HG03432 (cell line): ENCODE measurements around the gene MBOAT2.
A peak's percentile ranks its signal among the peaks of the same experiment; 100 is the strongest.
"Not testable (repeated sequence)": the region's sequence is repeated elsewhere in the genome, so short reads cannot be mapped to it uniquely, and the experiment has no call there.

ENCODE experiments used
- ATAC-seq: cut with Tn5 transposase; IDR thresholded peaks from one replicate; pipeline ENCODE4 v1.9.1; 2021; ENCODE audit warnings: mild to moderate bottlenecking, moderate library complexity; ENCODE audit not compliant: unreplicated experiment

Gene MBOAT2

DNA sequence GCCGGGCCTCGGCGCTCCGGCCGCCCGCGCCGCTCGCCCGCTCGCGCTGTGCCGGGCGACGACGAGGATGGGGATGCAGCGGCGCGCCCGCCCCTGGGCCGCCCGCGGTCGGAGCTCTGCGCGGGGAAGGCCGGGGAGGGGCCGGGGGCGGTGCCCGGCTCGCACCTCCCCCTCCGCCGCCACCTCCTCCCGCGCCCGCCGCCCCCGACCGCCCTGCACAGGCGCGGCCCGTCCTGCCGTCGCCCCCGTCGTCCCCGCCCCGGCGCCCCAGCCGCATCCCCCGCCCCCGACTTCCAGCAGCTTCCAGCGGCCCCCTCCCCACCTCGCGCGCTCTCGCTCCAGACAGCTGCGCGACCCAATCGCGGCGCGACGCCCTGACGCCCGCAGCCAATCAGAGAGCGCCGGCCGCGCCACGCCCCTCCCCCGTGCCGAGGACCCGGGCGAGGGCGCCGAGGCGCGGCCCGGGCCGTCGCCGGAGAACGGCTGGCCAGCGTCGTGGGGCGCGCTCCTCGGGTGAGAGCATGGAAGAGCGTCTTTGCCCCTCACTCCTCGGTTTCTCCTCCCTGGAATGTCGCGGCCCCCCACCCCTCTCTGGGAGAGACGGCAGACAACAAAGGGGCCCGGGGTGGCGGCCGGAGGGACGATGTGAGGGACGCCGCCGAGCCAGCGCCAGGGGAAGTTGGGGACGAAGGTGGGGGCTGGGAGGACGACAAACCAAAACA, at the start of gene MBOAT2:
TSS of gene MBOAT2 (minus strand) at position 69 of the 722 bp plus-strand sequence. CDS start 70 bp downstream, outside the sequence.
- ATAC-seq, result peak; percentile 92

GRCh38 chr2:9052821-9053533, 49.5 kb upstream of the MBOAT2 start:
- no peak for ATAC-seq

DNA sequence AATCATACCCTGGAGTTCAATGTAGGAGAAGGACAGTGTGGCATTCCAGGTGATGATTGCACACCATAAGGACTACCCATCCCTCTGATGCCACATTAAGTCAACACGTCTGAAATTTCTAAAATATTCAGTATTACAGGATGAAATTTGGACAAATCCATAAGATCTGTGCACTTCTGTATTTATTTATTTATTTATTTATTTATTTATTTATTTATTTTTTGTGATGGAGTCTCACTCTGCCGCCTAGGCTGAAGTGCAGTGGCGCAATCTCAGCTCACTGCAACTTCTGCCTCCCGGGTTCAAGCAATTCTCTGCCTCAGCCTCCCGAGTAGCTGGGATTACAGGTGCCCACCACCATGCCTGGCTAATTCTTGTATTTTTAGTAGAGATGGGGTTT, 48.0 kb upstream of the MBOAT2 start:
- not testable (repeated sequence) for ATAC-seq

GRCh38 chr2:9050122-9050809, 46.8 kb upstream of the MBOAT2 start:
- no peak for ATAC-seq

DNA sequence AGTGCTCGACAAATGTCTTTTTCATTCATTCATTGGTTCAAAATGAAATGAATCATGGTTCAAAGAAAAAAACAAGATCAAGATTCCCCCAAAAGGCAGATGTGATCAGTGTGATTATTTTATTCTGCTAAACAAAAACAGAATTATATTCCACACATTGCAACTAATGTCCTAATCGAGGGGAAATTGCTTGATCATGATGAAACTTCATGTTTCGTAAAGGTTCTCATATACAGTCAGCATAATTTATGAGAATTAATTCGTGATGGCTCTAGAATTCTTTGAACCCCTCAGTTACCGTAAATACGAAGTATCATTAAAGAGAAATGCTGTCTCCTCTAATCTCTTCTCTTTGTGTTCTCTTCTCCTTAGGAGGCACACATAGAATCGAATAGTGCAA, 42.1 kb upstream of the MBOAT2 start:
- ATAC-seq, result no peak

GRCh38 chr2:9043491-9043890, 40.0 kb upstream of the MBOAT2 start:
- ATAC-seq, result not testable (repeated sequence)

DNA sequence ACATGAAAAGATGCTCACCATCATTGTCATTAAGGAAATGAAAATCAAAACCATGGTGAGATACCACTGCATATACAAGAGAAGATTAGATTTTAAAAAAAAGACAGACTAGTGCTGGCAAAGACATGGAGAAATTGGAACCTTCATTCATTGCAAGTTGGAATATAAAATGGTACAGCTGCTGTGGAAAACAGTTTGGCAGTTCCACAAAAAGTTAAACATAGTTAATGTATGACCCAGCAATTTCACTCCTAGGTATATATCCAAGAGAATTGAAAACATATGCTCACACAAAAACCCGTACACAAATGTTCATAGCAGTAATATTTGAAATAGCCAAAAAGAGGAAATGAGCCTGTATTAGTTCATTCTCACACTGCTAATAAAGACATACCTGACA, 33.7 kb upstream of the MBOAT2 start:
- ATAC-seq, result no peak

DNA sequence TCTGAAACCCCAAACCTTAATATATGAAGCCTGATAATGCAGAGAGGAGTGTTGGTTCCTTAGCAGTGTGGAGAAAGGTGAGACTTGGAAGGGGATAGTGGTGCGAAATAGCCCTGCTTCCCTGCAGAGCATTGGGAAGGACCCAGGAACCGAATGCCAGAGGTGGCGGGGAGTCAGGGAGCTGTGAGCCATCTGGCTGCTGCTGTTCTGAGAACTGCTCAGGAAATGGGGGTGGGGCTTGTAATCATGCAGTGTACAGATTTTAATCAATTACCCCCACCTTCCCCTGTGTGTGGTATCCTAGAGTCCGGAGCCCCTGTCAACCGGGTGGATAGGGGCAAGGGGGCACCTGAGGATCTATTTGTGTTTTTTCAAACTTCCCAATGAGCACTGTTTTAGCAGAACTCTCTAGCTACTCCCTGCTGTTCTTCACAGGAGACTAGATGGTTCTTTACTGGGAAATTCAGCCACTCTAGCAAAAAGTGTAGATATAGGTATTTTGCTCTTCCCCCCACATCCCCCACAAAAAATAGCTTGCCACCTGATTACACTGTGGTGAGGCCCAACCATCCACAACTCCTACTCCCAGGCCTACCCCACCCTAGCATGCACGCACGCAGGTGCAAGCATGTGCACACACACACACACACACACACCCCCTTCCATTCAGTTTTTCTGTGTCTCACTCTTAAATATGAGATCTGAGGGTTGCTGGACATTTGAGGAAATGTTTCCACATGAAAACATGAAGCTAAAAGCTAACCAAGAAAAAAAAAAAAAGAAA, 30.1 kb upstream of the MBOAT2 start:
- no peak for ATAC-seq

DNA sequence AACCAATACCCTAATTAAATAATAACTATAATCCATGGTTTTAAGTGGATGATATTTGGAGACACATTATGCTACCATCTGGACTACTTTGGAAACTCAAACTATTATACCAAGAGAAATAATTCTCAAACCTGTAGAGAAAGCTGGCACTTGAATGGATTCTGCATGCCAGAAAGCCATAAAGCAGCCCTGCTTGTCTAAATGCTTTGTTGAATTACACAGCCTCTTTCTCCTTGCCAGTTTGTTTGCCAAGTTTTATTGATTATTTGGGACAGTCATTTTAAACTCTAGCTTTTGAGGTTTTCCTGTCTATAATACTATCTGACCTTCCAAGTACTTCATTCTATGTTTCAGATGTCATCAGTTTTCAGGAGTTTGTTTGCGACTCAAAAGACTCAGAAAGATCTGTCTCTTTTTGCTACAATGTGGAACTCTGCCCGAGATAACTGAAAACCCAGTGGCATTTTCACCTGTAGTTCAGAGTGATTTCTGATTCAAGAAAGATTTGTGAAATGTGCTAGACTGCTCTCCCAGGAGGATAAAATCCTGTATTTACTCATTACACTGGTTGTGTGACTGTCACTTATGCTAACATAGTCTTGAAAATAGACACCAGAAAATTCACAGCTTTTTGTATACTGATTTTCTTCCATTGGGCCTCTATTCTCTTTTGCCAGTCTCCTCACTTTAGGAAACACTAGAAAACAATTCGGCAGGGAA, 29.2 kb upstream of the MBOAT2 start:
- ATAC-seq, result no peak

GRCh38 chr2:9032121-9032520, 28.6 kb upstream of the MBOAT2 start:
- no peak for ATAC-seq

DNA sequence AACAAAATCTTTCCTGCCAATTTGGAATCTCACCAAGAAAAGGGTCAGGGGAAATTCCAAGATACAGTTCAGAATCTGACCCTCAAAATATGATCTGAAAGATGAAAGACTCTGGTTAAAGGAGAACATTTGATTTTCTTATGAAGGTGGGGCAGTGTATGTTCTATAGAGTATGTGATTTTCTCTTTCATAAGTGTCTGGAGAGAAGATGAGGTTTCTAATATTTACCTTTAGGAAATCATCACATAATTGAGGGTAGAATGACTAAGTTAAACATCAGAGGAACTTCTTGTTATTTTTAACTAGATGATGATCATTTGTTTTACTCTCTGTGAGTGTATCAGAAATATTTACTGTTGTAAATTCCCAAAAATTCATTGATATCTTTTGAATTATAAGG, 27.8 kb upstream of the MBOAT2 start:
- no peak for ATAC-seq

DNA sequence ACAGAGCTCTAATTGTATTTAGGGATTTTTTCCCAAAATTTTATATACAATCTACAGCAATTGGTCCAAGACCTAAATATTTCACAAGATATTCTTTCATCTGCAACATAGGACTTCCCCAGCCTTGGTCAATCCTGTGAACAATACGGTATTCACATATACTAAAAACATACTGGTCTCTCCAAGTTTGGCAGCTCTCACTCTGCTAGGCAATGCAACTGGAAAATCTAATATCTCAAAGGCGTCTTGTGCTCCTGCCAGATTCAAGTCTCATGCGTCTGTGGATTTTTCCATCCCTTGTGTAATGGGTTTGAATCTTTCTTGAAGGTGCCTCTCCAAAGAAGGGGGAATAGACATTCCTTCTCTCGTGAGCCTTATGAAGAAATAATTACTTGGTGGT, 27.4 kb upstream of the MBOAT2 start:
- ATAC-seq, result no peak

DNA sequence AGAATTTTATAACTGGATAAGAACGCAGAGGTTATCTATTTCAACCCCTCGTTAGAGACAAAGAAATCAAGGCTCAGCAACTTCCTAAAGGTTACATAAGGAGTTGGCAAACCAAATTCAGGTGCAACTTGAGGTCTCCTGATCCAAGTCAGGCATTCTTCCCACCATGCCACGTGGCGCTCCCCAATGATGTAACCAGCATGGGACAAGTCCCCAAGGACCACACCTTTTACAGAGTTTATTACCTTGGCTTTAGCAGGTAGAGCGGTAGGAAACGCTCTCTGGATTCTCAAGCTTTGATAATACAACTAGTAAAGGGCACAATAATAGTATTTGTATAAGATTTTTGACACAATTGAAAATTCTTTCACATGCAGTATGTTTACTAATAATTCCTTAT, 26.7 kb upstream of the MBOAT2 start:
- no peak for ATAC-seq

DNA sequence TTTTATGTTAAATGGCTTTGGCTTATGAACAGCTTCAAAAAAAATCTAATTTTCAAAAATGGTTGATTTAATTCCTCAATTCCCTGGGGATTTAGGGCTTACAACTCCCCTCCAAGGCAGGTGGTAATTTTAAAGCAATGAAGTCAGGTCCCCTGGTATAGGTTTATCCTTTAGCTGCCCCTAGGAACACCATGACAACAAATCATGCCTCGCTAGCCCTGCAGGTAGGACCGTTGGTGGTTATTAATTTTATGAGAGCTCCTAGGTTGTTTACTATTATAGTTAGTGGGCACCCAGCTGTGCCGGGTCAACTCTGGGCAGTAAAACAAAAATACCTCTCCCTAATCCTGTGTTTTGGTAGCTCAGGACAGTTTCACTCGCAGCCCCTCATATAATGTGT, 26.2 kb upstream of the MBOAT2 start:
- no peak for ATAC-seq

DNA sequence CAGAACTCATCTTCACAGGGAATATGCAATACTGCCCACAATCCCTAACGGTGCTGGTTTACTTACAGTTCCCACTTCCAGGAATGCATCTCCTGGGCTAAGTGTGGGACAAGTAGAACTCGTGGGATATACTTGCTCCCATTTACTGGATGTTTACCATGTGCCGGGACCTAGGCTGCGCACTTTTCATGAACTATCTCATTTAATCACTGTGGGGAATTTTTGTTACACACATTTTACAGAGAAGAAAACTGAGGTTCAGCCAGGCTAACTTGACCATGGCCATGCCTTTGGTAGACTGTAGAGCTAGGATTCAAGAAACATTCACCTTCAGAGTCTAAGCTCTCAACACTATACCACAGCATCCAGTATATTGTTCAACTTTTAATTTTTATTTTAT, 24.4 kb upstream of the MBOAT2 start:
- no peak for ATAC-seq

GRCh38 chr2:9025746-9026145, 22.3 kb upstream of the MBOAT2 start:
- no peak for ATAC-seq

DNA sequence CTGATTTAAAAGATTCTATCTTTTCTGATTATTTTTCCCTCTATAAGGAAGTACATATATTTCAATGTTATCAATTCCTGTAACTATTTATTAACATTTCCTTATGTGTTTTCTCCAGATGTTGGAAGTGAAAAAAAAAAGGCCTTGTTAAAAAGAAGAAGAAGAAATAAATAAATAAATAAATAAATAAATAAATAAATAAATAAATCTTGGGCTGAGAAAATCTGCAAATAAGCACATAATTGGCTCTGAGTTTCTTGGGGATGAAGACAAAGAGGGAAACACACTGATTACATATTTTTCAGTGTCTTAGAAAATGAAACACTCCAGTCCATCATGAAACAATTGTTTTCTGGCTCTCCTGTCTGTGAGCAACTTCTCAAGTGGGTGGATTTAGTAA, 21.1 kb upstream of the MBOAT2 start:
- no peak for ATAC-seq

DNA sequence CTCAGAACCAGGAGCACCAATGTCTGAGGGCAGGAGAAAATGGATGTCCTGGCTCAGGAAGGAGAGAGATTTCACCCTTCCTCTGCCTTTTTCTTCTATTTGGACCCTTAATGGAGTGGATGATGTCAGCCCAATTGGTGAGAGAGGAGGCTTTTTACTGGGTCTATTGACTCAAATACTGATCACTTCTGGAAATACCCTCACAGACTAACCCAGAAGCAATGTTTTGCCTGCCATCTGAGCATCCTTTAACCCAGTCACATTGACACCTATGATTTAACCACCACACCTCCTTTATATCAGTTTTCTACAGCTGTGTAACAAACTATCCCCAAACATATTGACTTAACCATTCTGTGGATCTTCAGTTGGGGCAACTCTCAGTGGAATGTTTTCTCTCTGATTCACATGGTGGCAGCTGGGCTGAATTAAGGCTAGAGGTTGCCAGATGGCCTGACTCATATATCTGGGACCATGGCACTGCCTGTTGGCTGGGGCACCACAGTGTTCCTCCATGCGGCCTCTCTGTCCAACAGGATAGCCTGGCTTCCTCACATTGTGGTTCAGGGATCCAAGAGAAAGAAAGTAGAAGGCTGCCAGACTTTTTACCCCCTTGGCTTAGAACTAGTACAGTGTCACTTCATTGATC, 18.2 kb upstream of the MBOAT2 start:
- ATAC-seq, result no peak

DNA sequence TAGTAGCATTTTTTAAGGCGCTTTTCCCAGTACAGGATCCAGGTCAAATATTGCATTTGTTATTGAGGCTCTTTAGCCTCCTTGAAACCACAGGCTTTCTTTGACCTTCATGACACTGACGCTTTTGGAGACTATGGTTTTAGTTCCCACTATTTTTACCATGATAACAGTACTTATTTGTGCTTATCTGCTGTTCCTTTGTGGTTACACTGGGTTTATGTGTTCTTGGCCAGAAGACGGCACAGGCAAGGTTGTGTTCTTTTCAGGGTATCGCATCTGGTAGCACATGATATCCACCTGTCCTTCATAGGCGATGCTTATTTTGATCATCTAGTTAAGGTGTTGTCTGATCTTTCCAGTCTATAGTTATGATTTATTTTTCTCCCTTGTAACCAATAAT, 16.8 kb upstream of the MBOAT2 start:
- no peak for ATAC-seq

GRCh38 chr2:9018534-9018933, 15.1 kb upstream of the MBOAT2 start:
- ATAC-seq, result no peak
